Activated naive CD4-positive, alpha-beta T cell treated with anti-CD3 and anti-CD28 coated beads, Interleukin-2, amount 50 U/mL, for 72 hours (primary cell): ENCODE data around the gene PPARA. TPM values are rescaled to one million over a fixed set of nuclear protein-coding genes. Genes with fewer than 3 reads are reported as not detected.
"Not testable (repeated sequence)": the region's sequence is repeated elsewhere in the genome, so short reads cannot be mapped to it uniquely, and the experiment has no call there.

ENCODE experiments used
- ATAC-seq, 2 donors: fragments of 150-1000 bp; cut with Tn5 transposase; 2 replicates each; pipeline ENCODE4 v1.10.0; 2021; ENCODE audit warnings: mild to moderate bottlenecking in 2 of 2, moderate library complexity in 2 of 2
- DNase-seq, 2 donors: peaks; one replicate each; pipeline ENCODE4 v3.0.0; 2021 to 2022; ENCODE audit warnings: low spot score in 2 of 2
- H3K27ac Mint-ChIP-seq, 2 donors: one replicate each; pipeline ENCODE4 v1.8.0; 2022; ENCODE audit warnings: mild to moderate bottlenecking in 2 of 2, mixed read lengths in 2 of 2
- H3K36me3 Mint-ChIP-seq, 2 donors: one replicate each; pipeline ENCODE4 v1.8.0; 2022; ENCODE audit warnings: mixed read lengths in 2 of 2
- H3K9me3 Mint-ChIP-seq, 2 donors: one replicate each; pipeline ENCODE4 v1.8.0; 2022; ENCODE audit warnings: mixed read lengths in 2 of 2
- total RNA-seq, 2 donors: library from RNA; stranded (reverse); gene quantifications; one replicate each; pipeline ENCODE4 v1.2.3, GENCODE V29; 2022

The PPARA gene
- total RNA-seq, 2 donors from 2014 or later = 10.8 to 13.1 TPM

DNA sequence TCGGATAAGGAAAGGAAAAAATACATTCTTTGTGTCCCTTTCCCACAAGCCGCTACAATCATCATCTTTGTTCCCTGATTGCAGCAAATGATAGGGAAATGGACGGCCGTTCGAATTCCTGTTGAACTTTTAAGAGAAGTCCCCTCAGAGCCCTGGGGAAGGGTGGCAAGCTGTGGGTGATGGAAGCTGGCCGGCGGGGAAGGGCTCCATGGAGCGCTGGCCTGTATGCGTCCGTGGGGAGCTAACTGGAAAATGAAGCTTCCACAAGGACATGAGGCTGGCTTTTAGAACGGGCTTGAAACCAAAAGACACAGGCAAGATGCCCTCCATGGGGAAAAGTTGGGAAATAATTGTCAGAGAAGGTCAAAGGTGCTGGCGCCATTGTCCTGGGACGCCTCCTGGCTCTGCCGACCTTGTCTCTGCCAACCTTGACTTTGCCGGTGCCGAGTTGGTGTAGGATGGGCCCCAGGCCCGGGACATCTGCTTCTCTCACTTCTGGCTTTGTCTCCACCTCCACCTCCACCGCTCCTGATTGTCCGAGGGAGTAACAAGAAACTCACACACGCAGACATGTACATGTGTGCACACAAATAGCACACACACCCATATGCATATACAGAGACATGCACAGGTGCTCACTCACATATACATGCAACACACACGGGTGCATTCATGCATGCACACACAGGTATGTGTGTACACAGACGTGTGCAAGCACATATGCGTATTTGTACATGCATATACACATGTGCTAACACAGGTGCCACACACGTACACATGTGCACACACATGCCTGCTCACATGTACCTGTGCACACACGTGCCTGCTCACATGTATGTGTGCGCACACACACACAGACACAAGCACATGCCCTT, 14.5 kb upstream of the PPARA start:
- no peaks in the 10 kb centered on the region for H3K9me3 Mint-ChIP-seq
- ATAC-seq (no peak), DNase-seq (no peak)
- H3K27ac Mint-ChIP-seq = no peak overlapping the region
- no peaks in the 10 kb centered on the region for H3K36me3 Mint-ChIP-seq

DNA sequence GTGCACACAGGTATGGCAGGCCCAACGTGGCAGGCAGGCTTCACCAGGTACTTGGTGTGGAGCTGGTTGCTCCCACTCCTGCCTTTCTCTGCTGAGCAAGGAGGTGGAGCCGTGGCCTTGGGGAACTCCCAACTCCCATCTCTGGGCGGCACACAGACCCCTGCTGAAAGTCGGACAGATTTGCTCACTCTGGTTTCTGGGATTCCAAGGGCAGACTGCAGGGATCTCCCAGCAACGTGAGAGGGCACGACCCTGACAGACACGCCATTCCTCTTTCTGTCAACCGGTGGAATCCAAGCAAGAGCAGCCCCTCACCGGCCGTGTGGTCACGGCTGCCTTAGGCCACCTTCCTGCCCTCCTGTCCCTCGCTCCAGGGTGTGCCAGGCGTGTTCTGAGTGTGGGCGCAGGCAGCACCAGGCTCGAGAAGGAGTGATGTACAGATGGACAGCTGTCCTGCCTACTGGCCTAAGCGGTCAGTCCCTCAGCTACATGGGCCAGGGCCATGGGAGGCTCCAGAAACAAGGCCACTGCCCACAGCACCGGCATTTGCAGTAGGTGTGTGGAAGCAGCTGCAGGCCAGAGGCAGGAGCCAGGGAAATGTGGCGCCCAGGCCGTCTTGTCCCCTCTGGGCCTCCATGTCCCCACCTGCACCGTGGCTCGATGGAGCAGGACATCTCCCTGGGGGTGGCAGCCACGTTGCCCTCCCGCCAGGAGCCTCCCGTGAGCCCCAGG, 13.7 kb upstream of the PPARA start:
- Mint-ChIP-seq H3K36me3 (no peaks in the 10 kb centered on the region), H3K27ac (no peak overlapping the region), H3K9me3 (no peaks in the 10 kb centered on the region)
- ATAC-seq (no peak), DNase-seq (no peak)

DNA sequence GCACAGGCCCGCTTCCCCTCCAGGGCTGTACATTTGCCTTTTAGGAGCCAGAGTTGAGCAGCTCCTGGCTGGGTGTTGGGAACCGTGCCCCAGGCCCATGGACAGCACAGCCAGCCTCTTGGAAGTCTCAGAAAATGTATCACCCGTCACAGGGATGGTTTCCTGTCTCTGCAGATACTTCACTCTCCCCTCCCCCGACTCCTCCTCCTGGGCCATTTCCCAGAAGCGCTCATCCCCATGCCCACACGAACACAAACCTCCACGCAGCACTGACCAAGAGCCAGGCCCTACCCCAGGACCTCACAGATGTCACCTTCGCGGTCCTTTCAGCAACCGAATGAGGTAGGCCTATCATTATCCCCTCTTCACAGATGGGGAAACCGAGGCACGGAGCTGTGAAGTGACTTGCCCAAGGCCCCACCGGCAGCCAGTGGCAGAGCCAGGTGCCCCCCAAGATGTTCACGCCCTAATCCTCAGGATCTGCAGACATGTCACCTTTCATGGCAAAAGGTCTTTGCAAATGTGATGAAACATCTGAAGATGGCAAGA, 13.0 kb upstream of the PPARA start:
- DNase-seq = no peak
- no peaks in the 10 kb centered on the region for H3K9me3 Mint-ChIP-seq
- no peak for ATAC-seq
- H3K36me3 Mint-ChIP-seq = no peaks in the 10 kb centered on the region
- no peak overlapping the region for H3K27ac Mint-ChIP-seq

GRCh38 chr22:46138058-46138797, 12.1 kb upstream of the PPARA start:
- ATAC-seq (no peak), DNase-seq (no peak)
- no peaks in the 10 kb centered on the region for H3K9me3 Mint-ChIP-seq
- no peaks in the 10 kb centered on the region for H3K36me3 Mint-ChIP-seq
- no peak overlapping the region for H3K27ac Mint-ChIP-seq

DNA sequence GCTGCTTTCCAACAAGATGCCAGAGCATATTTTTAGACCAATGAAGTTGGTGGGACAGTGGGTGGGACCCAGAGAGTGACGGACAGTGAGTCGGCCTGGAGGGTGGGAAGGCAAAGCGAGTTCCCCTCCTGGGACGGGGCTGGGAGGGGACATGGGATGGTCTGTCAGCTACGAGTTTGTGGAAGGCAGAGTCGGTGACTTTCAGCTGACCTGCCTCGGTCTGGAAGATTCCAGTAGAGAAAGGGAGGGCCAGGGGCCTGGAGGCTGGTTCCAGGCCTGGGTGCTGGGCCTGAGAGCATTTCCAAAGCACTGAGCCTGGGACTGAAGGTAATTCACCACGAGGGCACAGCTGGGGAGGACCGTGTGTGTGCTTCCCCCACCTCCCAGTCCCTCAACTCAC, 10.9 kb upstream of the PPARA start:
- ATAC-seq, H3K36me3 Mint-ChIP-seq, DNase-seq, H3K27ac Mint-ChIP-seq, H3K9me3 Mint-ChIP-seq: not testable (repeated sequence)

- ATAC-seq (no peak), DNase-seq (no peak)
- Mint-ChIP-seq H3K27ac (no peak overlapping the region), H3K36me3 (no peaks in the 10 kb centered on the region), H3K9me3 (no peaks in the 10 kb centered on the region)
These were observed 10.4 kb upstream of the PPARA start for GRCh38 chr22:46139895-46140350.

DNA sequence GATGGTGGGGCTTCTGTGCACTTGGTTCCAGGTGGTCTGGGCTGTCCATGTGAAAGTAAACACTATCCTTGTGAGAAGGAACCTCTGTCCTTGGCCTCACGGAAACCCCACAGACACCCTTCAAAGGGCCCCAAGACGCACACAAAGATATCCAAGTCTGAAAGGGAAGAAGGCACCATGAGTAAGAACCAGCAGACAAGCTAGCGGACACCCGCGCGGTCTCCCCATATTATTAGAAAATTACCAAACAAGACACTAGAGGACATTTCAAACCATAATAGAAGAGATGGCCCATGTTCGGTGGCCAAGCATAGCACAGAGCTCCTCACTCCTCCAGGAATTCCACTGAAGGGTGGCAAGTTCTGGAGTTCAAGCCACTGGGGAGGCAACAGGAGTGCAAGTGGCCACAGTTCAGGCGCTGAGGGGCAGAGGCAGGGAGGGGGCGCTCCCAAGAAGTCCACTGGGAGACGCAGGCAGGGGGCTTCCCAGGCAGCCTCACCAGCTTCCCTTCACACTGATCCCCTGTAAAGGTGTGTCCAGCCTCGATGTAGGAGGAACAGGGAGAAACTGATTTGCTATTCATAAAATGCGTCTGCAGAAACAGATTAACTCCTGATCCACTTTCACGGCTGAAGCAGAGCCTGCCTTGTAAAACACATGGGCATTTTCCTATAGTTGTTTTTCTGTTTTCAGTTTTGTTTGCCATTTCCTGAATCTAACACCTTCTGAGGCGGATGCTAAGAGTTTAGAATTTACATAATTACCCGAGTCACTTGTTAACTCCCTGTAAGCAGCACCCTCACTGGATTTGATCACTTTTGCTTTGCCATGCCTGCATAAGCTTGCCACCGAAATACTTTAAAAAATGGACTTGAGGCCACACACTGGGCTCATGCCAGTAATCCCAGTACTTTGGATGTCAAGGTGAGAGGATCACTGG, 9.1 kb upstream of the PPARA start:
- Mint-ChIP-seq H3K9me3 (no peaks in the 10 kb centered on the region), H3K36me3 (no peaks in the 10 kb centered on the region), H3K27ac (no peak overlapping the region)
- ATAC-seq (no peak), DNase-seq (no peak)

DNA sequence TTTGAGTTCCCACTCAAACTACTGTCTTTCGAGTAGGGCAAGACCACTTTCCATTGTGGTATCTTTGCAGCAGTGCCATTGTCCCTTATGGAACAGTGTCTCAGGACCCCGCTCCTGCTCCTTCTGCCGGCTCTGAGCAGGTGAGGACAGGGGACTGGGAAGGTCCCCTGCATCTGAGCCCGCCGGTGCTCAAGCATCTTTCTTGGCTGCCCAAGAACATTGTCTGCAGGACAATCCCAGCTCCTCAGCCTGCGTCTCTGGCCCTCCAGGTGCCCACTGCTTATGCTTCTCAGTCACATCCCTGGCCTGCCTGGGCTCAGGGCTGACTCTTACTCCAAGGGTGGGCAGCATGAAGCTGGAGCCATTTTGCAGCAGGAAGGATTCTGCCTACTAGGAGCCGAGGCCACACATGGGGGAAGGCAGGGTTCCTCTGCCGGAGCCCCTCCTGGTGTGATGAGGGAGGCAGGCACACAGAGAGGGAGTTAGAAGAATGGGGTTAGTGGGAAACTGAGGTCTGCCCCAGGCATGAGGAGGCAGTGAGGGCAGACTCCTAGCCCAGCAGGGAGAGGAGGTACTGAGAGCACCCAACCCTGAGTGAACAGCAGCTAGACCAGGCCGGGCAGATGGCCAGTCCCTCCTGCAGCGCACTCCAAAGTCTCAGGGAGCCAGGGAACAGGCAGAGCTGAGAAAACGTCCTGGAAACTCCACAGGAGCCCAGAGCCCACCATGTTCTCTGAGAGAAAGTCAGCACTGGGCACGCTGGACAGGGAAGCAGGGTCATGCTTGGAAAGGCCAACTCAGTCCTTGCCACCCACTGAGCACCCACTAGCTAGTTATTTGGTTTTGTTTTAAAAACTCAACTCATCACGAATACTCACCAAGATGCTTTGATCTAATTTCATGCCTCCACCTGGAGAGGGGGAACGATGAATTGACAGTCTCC, 7.5 kb upstream of the PPARA start:
- Mint-ChIP-seq H3K27ac (no peak overlapping the region), H3K36me3 (no peaks in the 10 kb centered on the region), H3K9me3 (no peaks in the 10 kb centered on the region)
- ATAC-seq = no peak
- no peak for DNase-seq

DNA sequence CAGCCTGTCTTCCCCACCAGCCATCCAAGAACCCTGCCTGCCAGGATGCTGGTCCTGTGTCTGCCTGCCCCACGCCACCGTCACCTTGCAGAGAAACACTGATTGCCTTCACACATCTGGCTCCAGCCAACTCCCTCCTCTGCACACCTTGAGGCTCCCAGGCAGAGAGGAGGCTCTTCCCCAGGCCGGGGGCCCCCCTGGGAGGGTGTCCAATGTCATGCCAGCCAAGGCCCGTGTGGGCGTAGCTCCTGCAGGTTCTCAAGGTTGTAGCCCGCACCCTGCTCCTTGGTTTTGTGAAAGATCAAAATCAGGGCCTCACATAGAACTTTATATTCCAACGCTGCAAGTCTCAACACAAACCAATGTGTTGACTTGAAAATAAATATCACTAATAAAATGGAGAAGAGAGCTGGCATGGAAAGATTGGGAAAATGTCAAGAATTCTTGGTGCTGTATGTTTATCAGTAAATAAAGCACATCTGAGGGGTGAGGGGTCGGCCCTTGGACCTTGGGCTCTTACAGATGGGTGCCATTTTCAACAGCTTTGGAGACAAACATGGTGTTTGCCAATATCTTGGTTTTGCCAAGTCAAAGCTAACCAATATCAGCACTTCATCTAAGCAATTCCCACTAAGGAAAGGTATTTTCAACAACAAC, 6.7 kb upstream of the PPARA start:
- H3K36me3 Mint-ChIP-seq = no peaks in the 10 kb centered on the region
- no peaks in the 10 kb centered on the region for H3K9me3 Mint-ChIP-seq
- ATAC-seq (no peak), DNase-seq (no peak)
- no peak overlapping the region for H3K27ac Mint-ChIP-seq

- Mint-ChIP-seq H3K36me3 (no peaks in the 10 kb centered on the region), H3K27ac (no peak overlapping the region), H3K9me3 (no peaks in the 10 kb centered on the region)
- DNase-seq (no peak), ATAC-seq (no peak)
These were observed 4.9 kb upstream of the PPARA start for GRCh38 chr22:46145361-46145851.

DNA sequence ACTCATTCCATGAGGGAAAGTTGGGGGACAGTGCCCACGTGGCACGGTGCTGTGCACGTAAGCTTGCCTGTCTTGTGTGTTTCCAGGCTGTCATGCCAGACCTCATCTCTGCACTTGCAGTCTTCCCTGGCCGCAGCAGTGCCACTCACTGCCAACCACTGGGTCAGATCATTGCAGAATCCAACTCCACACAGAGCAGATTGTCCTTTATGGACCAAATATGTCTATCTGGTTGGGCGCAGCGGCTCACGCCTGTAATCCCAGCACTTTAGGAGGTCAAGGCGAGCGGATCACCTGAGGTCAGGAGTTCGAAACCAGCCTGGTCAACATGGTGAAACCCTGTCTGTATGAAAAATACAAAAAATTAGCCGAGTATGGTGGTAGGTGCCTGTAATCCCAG, 4.4 kb upstream of the PPARA start:
- no peak for DNase-seq
- H3K36me3 Mint-ChIP-seq = no peaks in the 10 kb centered on the region
- H3K27ac Mint-ChIP-seq = no peak overlapping the region
- no peaks in the 10 kb centered on the region for H3K9me3 Mint-ChIP-seq
- no peak for ATAC-seq

DNA sequence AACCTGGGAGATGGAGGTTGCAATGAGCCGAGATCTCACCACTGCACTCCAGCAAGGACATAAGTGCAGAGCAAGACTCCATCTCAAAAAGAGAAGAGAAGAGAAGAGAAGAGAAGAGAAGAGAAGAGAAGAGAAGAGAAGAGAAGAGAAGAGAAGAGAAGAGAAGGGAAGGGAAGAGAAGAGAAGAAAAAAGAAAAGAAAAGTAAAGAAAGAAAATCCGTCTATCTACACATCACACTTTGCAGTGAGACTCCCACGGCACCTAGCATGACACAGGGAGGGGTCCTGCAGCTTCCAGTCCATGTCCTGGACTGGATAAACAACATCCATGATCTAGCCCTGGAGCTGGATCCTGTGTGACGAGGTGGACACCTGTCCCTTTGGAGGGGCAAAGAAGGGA, 4.0 kb upstream of the PPARA start:
- no peak overlapping the region for H3K27ac Mint-ChIP-seq
- no peak for DNase-seq

GRCh38 chr22:46147061-46147460, 3.3 kb upstream of the PPARA start:
- H3K9me3 Mint-ChIP-seq = no peaks in the 10 kb centered on the region
- DNase-seq = no peak
- H3K27ac Mint-ChIP-seq = no peak overlapping the region
- H3K36me3 Mint-ChIP-seq = no peaks in the 10 kb centered on the region
- ATAC-seq = no peak

More for the DNA sequence above, 4.0 kb upstream of the PPARA start:
- no peaks in the 10 kb centered on the region for H3K9me3 Mint-ChIP-seq
- ATAC-seq = no peak
- no peaks in the 10 kb centered on the region for H3K36me3 Mint-ChIP-seq

DNA sequence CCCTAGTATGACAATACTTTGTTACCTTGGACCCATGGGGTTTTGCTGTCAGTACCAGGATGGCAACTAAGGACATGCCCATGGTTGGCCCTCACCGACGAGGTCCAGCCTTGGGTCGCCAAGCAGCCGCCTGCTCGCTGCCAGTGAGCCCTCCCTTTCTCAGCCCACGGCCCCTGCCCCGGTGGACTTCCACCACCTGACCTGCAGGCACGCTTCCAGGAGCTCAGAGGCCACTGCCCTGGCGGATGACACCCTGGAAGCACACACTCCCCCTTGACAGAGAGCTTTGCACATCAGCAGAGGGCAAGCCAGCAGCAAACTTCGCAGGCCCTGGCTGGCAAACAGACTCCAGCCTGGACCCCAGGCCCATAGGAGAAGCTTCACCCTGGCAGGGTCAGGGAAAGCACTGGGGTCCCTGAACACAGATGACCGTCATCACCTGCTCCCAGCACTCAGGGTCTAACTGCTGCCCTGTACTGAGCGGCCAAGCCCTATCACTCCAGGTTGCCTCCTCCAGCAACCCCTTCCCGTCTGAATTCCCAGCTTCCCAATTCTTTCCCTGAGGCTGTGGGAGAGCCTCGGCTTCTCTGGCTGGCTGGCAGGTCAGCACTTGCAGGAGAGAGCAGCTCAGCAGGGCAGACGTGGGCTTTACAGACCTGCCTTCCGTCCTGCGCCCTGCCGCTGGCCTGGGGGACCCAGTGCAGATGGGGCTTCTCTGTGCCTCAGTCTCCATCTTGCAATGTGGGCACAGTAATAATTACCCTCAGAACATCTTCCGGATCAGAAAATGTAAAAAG, 2.7 kb upstream of the PPARA start:
- no peak for ATAC-seq
- H3K36me3 Mint-ChIP-seq = no peaks in the 10 kb centered on the region

More for the DNA sequence above, 2.7 kb upstream of the PPARA start:
- no peak for DNase-seq
- Mint-ChIP-seq H3K27ac (no peak overlapping the region), H3K9me3 (no peaks in the 10 kb centered on the region)
